SKM-1 (cell line): ENCODE data around the gene GNA14.

Source experiments
- DNase-seq: peaks from one replicate; lab custom pipeline; 2025; ENCODE audit not compliant: unreplicated experiment; lab: John Stamatoyannopoulos, UW

Gene GNA14

DNA sequence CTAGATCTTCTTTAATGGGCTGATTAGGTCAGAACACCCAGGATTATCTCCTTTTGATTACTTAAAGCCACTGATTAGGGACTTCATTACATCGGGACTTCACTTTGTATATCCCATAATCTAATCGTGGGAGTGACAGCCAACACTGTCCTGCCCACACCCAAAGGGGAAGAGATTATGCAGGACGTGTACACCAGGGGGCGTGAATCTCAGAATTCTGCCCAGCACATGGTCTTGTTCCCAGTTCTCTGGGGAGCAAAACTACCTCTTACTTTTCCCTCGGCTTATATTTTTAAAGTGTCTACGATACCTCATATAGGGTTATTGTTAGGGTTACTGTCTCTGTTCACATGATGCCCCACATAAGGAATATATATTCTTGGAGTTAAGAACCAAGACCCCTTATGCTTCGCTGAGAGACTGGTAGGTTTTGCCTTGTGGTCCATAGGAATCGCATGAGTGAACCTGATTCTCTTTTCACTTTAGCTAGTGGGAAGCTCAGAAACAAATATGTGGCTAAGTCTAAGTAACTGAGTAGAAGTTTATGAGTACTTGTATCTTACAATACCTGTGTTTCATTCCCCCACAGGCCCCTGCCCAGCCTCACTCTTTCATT is 192.7 kb downstream of the GNA14 start:
- DNase-seq = peak; percentile 14

DNA sequence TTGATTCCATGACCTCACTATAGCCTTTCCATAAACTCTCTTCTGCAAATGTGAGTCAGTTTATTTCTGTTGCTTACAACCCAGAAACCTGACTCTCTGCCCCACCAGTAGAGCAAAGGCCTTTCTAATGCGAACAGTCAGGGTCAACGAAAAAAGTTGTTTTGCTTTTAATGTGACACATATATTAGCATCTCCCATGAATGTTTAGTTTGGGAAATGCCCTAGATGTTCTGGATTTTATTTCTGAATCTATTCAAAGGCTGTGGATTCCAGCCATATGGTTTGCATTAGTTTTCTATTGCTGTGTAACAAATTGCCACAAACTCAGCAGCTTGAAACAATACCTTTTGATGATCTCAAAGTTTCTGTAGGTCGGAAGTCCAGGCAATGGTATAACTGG is 193.5 kb downstream of the GNA14 start:
- no peak for DNase-seq

- DNase-seq = peak; percentile 18
These were observed 194.1 kb downstream of the GNA14 start for GRCh38 chr9:77453825-77454647.

DNA sequence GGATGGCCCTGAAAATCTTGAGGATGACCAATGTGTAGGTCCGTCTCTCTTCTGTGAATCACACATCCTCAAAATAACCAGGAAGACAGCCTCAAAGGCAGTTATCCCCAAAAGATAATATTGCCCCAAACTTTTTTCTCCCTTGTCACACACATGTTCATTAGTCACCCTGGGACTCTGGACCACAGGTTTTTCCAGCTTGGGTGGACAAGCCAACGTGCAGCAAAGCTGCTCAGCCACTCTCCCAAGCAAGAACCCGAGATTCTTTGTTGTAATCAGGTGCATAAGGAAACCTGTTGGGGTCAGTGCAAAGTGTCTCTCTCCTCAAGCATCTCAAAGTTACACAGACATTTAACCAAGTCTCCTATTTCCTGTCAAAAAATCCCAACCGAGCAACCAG is 196.6 kb downstream of the GNA14 start:
- DNase-seq = no peak

- DNase-seq = no peak
These were observed 198.0 kb downstream of the GNA14 start for GRCh38 chr9:77450085-77450475.

DNA sequence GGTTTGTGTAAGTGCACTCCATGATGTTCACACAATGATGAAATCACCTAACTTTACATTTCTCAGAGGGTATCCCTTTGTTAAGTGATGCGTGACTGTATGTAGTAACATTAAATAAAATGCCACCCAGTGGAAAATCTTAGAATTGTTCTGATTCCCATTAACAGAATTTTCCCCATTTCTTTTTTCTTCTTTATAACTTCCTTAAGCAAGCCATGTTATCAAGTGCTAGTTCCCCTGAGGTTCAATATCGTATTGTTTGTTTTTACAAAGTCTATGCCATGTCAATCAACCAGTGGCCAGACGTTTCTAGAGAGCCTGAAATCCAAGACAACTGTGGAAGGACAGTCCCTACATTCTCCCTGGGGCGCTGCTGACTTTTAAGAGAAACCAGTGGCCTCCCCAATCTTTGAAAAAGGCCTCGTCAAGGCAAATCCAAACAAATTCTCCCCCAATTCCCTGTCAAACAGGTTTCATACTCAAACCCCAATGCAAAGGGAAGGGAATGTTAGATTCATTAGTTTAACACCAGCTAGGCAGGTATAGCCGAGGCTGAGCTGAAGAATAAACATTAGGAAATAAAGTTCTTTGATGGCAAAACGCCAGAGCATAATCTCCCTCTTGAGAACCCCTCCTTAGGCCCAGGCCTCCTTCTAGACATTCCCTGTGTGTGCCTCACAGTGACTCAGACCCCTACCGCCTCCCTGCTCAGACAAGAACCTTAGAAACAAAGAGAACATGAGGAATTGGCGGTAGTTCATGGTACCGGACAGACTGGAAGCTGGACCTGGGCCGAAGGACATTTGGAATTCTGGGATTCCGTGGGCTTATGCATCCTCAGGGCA is 198.7 kb downstream of the GNA14 start:
- no peak for DNase-seq

DNA sequence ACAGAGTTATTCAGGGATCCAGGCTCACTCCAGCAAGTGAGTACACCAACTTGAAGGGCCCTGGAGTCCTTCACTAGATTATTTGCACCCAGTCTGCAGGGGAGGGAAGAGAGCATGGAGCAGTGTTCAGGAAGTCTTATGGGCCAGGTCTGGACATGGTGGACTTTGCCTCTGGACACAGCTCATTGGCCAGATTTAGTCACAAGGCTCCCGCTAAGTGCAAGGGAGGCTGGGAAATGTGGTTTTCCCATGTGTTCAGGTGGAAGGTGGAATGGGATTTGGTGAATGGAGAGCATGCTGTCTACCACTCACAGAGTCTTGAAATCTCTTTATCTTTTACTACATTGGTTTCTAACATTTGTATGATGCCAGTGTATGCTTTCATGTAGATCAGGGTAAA is 200.5 kb downstream of the GNA14 start:
- no peak for DNase-seq

GRCh38 chr9:77442436-77442835 is 205.7 kb downstream of the GNA14 start:
- no peak for DNase-seq

GRCh38 chr9:77441124-77441523 is 207.0 kb downstream of the GNA14 start:
- DNase-seq = peak; percentile 13

- no peak for DNase-seq
These were observed 208.1 kb downstream of the GNA14 start for GRCh38 chr9:77440057-77440456.

GRCh38 chr9:77438653-77439052 is 209.5 kb downstream of the GNA14 start:
- no peak for DNase-seq

DNA sequence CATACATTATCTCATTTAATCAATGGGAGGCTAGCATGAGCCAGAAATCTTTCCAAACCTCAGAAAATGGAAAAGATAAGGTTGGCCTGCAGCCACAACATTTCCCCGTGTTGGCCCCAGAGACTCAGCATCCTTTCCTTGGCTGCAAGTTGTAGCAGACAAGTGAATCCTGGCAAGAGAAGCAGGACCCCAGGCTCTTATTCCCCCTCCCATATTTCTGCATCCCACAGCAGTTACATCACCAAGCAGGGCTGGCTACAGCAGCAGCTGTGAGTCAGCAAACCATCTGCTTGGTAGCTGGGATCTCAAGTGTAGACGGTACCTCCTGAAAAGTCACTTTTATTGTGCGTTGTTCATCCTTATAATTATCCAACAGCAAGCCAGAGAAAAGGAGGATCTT is 212.4 kb downstream of the GNA14 start:
- DNase-seq = no peak

- DNase-seq = no peak
These were observed 212.8 kb downstream of the GNA14 start for GRCh38 chr9:77435277-77435676.

GRCh38 chr9:77433675-77434445 is 214.3 kb downstream of the GNA14 start:
- no peak for DNase-seq

DNA sequence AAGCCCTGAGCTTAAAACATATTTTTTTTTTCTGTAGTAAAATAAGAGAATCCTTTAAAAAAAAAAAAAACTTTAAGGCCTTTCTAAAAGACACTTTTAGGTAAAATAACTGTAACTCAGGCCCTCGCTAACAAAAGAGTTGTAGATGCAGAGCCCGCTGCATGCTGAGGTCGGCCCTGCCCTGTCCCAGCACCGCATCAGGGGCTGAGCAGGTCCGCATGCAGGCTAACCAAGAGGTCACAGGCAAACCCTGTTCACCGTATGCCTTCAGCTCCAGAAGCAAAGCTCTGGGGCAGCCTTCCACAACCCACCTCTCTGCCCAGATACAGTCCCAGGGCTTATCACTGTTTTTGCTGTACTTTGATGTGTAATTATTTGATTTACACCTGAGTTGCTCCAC is 216.1 kb downstream of the GNA14 start:
- no peak for DNase-seq

GRCh38 chr9:77429928-77430327 is 218.2 kb downstream of the GNA14 start:
- no peak for DNase-seq

DNA sequence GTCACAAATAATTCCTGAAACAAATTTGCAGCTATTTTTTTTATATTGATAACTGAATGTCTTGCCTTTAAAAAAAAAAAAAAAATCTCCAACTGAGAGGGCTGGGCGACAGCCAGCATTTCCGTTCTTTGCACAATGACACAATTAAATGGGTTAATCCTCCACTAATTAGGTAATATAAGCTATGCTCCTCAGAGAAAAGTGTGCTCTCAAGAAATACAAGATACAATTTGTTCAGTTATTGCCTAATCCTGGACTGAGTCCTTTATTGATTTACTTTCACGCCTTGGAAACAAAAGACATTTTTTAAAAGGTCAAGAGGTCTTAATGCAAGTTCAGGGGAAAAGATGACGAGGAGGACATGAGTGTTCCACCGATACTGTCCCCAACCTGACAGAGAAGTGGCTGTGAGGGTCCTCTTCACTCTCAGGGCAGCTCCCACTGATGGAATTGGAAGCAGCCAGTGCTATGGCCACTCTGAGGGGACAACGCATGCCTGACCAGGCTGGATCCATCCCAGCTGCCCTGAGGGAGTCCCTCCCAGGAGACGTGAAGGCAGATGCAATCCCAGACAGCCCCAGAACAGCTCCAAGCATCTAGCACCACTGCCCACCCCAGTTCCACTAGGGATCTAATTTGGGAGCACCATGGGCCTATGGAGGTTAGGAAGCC is 220.7 kb downstream of the GNA14 start:
- no peak for DNase-seq

GRCh38 chr9:77426712-77427111 is 221.4 kb downstream of the GNA14 start:
- DNase-seq = no peak

- DNase-seq = no peak
These were observed 223.1 kb downstream of the GNA14 start for GRCh38 chr9:77424993-77425392.

GRCh38 chr9:77423841-77424240 is 224.3 kb downstream of the GNA14 start:
- no peak for DNase-seq

DNA sequence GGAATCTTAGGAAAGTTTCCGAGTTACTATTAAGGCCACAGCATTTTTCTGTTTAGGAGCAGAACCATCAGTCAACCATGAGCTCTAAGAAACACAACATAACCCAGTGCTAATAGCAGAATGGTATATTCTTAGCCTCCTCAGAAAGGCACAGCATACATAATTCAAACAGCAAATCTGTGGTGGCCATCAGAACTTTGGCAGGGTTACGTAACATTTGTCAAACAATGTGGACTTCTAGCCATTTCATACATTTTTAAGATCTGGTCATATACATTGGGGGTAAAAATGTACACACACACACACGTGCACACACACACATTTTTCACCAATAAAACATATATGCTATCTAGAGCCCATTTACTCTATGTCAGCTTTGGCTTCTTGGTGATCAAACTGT is 225.2 kb downstream of the GNA14 start:
- DNase-seq = no peak
